Endothelial cell of umbilical vein (primary cell): Measurements from ENCODE around the gene CLEC4E. TPM values are rescaled to one million over a fixed set of nuclear protein-coding genes. Genes with fewer than 3 reads are reported as not detected.

Experiments used
- BruUV-seq: library from RNA; stranded (reverse); fragments of 400-500 nt; replicated peaks from 2 replicates; lab custom pipeline; 2021; lab: Mats Ljungman, UMichigan
- CTCF ChIA-PET: fragments of 300-600, 350-600 bp; sonication (Branson Sonifier 250); formaldehyde crosslinking; loops from one replicate; lab custom pipeline; 2021; ENCODE audit warnings: antibody characterized with exemption, inconsistent platforms; lab: Charles Lee
- POLR2A ChIA-PET: fragments of 300-600, 350-600 bp; sonication (Branson Sonifier 250); formaldehyde crosslinking; loops from one replicate; lab custom pipeline; 2021; ENCODE audit warnings: antibody characterized with exemption, inconsistent platforms; lab: Charles Lee
- DNase-seq: peaks from one replicate; pipeline ENCODE4 v3.0.0-alpha.2; 2011; ENCODE audit warnings: low read depth, low spot score
- FAIRE-seq: peaks from 2 replicates; lab custom pipeline; 2011; peaks lifted over from hg19 to GRCh38; lab: Jason Lieb, UNC
- H2AFZ ChIP-seq: 2 replicates; pipeline ENCODE4 v1.6.0; 2012; ENCODE audit warnings: low read depth, low read length, control low read depth, inconsistent platforms
- H3K27ac ChIP-seq: 2 replicates; pipeline ENCODE4 v1.5.1; 2011; ENCODE audit warnings: low read depth, mild to moderate bottlenecking, control low read depth, low read length, moderate library complexity; ENCODE audit not compliant: insufficient read depth
- H3K27me3 ChIP-seq, 2 experiments: 2 replicates each; pipeline versions ENCODE4 v1.6.0 to v1.6.1; 2011; ENCODE audit warnings: low read length in 2 of 2, mixed read lengths in 1 of 2; ENCODE audit not compliant: control insufficient read depth in 2 of 2, insufficient read depth in 2 of 2
- H3K36me3 ChIP-seq, 2 experiments: 2 replicates in 1 of 2; 3 replicates in 1 of 2; pipeline ENCODE4 v1.5.1; 2011; ENCODE audit warnings: low read length in 2 of 2, mild to moderate bottlenecking in 1 of 2, moderate library complexity in 1 of 2; ENCODE audit not compliant: control insufficient read depth in 2 of 2, insufficient read depth in 2 of 2; ENCODE audit errors: extremely low read depth in 1 of 2
- H3K4me1 ChIP-seq: 3 replicates; pipeline ENCODE4 v1.5.1; 2011; ENCODE audit warnings: mild to moderate bottlenecking, low read length; ENCODE audit not compliant: control insufficient read depth, insufficient read depth; ENCODE audit errors: extremely low read depth
- H3K4me2 ChIP-seq: 2 replicates; pipeline ENCODE4 v1.6.1; 2011; ENCODE audit warnings: low read length, control low read depth, mixed read lengths; ENCODE audit not compliant: insufficient read depth
- H3K4me3 ChIP-seq, 3 experiments: fragments of 200-600 bp in 1 of 3; sonication (generic), shearing (Covaris generic) in 1 of 3; replicated peaks in 1 of 3; 2 replicates each; pipeline ENCODE4 v1.5.1; 2011 to 2016; ENCODE audit warnings: control low read depth in 3 of 3, low read length in 3 of 3, mild to moderate bottlenecking in 2 of 3, inconsistent platforms in 1 of 3, low read depth in 1 of 3, moderate library complexity in 1 of 3; ENCODE audit not compliant: insufficient read depth in 1 of 3
- H3K79me2 ChIP-seq: 2 replicates; pipeline ENCODE4 v1.6.0; 2012; ENCODE audit warnings: low read length, inconsistent platforms; ENCODE audit not compliant: control insufficient read depth, insufficient read depth
- H3K9ac ChIP-seq: replicated peaks from 2 replicates; pipeline ENCODE3; 2011; ENCODE audit warnings: low read length, control low read depth; ENCODE audit not compliant: insufficient read depth; ENCODE audit errors: extremely low read depth
- H3K9me1 ChIP-seq: replicated peaks from 3 replicates; pipeline ENCODE4 v1.6.0; 2011; ENCODE audit warnings: mild to moderate bottlenecking, low read length; ENCODE audit not compliant: control insufficient read depth, insufficient read depth; ENCODE audit errors: extremely low read depth
- H3K9me3 ChIP-seq: replicated peaks from 2 replicates; pipeline ENCODE4 v1.5.1; 2012; ENCODE audit warnings: low read length, inconsistent platforms; ENCODE audit not compliant: control insufficient read depth, insufficient read depth
- H4K20me1 ChIP-seq: replicated peaks from 2 replicates; pipeline ENCODE3; 2011; ENCODE audit warnings: mild to moderate bottlenecking, low read length; ENCODE audit not compliant: control insufficient read depth, insufficient read depth; ENCODE audit errors: extremely low read depth
- CTCF ChIP-seq, 2 donors: IDR thresholded peaks; 1 replicate in 1 of 2; 2 replicates in 1 of 2; pipeline ENCODE4 v1.5.1; 2011; ENCODE audit warnings: low read length in 2 of 2, mild to moderate bottlenecking in 2 of 2, moderate library complexity in 2 of 2, control low read depth in 1 of 2, inconsistent platforms in 1 of 2, low read depth in 1 of 2; ENCODE audit not compliant: insufficient read depth in 1 of 2; ENCODE audit errors: extremely low read depth in 1 of 2
- EZH2 ChIP-seq: IDR thresholded peaks from 2 replicates; pipeline ENCODE4 v1.6.1; 2012; ENCODE audit warnings: borderline replicate concordance, low read depth, mild to moderate bottlenecking, moderate library complexity, low read length, inconsistent platforms; ENCODE audit not compliant: severe bottlenecking
- FOS ChIP-seq: IDR thresholded peaks from 2 replicates; pipeline ENCODE4 v1.6.1; 2011; ENCODE audit warnings: mild to moderate bottlenecking, low read length, moderate library complexity, borderline replicate concordance; ENCODE audit not compliant: insufficient read depth
- GATA2 ChIP-seq: IDR thresholded peaks from 2 replicates; pipeline ENCODE4 v1.7.0; 2011; ENCODE audit warnings: low read depth, mild to moderate bottlenecking, moderate library complexity, mixed read lengths, low read length; ENCODE audit not compliant: insufficient read length, insufficient read depth
- JUN ChIP-seq: IDR thresholded peaks from 2 replicates; pipeline ENCODE4 v1.6.1; 2011; ENCODE audit warnings: borderline replicate concordance, low read depth; ENCODE audit not compliant: insufficient read length, insufficient read depth
- MYC ChIP-seq: IDR thresholded peaks from one replicate; pipeline ENCODE4 v1.6.1; 2011; ENCODE audit warnings: mild to moderate bottlenecking, low read depth, low read length
- POLR2AphosphoS5 ChIP-seq: IDR thresholded peaks from 2 replicates; pipeline ENCODE4 v1.6.1; 2012; ENCODE audit warnings: low read depth, mild to moderate bottlenecking, control low read depth, low read length, moderate library complexity; ENCODE audit not compliant: insufficient read depth
- dilution Hi-C: fragments of 300-500 bp; cut with MboI; formaldehyde crosslinking; loops from one replicate; pipeline ENCODE4 v1.15.0; 2019; ENCODE audit warnings: low sequenced_read_pairs; ENCODE audit not compliant: extremely low pct_ligation_motif_present
- intact Hi-C: fragments of 100-400 bp; cut with micrococcal nuclease; formaldehyde crosslinking; loops from one replicate; pipeline ENCODE4 v1.10.0; 2022
- polyA plus RNA-seq, 4 experiments: library from polyadenylated mRNA; depleted of rRNA in 3 of 4; stranded (reverse) in 3 of 4; unstranded in 1 of 4; fragments of >200 nt; gene quantifications; 2 replicates each; pipeline versions ENCODE4 v1.2.1 to v1.2.3, GENCODE V29; 2011 to 2012; ENCODE audit warnings: missing spikeins in 1 of 4
- total RNA-seq: library from RNA; stranded (reverse); gene quantifications from 2 replicates; pipeline ENCODE4 v1.2.3, GENCODE V29; 2021

The CLEC4E gene
- total and polyA plus RNA-seq, 2 donors (not counting 3 experiments of a cell fraction or from before 2014, with no cell fraction given) = not detected

GRCh38 chr12:8519171-8519570, 21.5 kb downstream of the CLEC4E start:
- no TSS peak for BruUV-seq
- H3K27me3 ChIP-seq = peaks cover 0 to 8% of the 10 kb centered on the region in 2 experiments
- dilution Hi-C loops = no loop called here
- no peaks in the 10 kb centered on the region for H3K79me2 ChIP-seq
- no peaks in the 10 kb centered on the region for H4K20me1 ChIP-seq
- CTCF ChIA-PET = interaction anchor here (2.6 kb wide), 1 partner anchor 25 kb away, joined by 11 read pairs; no protein-coding TSS in a partner anchor
- no peak overlapping the region for H3K4me2 ChIP-seq
- no peaks in the 10 kb centered on the region for H3K9me1 ChIP-seq
- TF ChIP-seq CTCF (IDR thresholded peaks at IDR 0.05; ENCODE audit: extremely low read depth in 1 of 2, insufficient read depth in 1 of 2, low read depth in 1 of 2, low read length in 2 of 2) (no peak), POLR2AphosphoS5 (no peak), GATA2 (no peak), EZH2 (no peak), MYC (no peak), FOS (no peak), JUN (no peak)
- H3K27ac ChIP-seq = no peak overlapping the region
- no peaks in the 10 kb centered on the region for H3K9me3 ChIP-seq
- intact Hi-C loops = no loop called here
- no peak overlapping the region for H3K4me3 ChIP-seq
- DNase-seq = no peak
- H3K4me1 ChIP-seq = no peaks in the 10 kb centered on the region
- POLR2A ChIA-PET = no interaction called here
- H2AFZ ChIP-seq = no peak overlapping the region
- H3K36me3 ChIP-seq = no peaks in the 10 kb centered on the region
- no peak overlapping the region for H3K9ac ChIP-seq
- no peak for FAIRE-seq
